Measurements from ENCODE around the gene ROBO1. TPM values are rescaled to one million over a fixed set of nuclear protein-coding genes. Genes with fewer than 3 reads are reported as not detected.
A peak's percentile ranks its signal among the peaks of the same experiment; 100 is the strongest.

Gene ROBO1
- total and polyA plus RNA-seq, 2 of the 8 experiments (the other 6 are each of a cell fraction or from before 2014, with no cell fraction given), result 51.4 to 91.0 TPM

DNA sequence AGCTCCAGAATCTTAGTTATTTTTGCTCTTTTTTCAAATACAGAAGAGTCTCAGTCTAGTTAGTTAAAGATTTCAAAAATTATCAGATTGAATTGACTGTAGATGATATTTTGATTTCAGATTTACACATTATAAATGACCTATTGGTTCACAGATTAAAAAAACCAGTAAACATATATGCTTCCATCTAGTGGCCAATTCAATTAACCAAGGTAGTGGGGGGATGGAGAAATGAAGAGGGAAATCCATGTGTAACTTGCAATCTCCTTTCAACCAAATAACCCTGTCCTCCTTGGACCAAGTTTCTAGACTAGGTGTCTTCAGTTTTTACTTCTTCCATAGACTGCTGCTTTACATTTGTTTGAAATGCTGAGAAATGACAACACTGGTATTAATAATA is 789.8 kb downstream of the ROBO1 start:
- no peak overlapping the region for H2BK15ac ChIP-seq (ENCODE audit: low read length)
- H2AFZ ChIP-seq (ENCODE audit: low read length), result no peak overlapping the region
- ChIA-PET POLR2A (ENCODE audit: partially characterized antibody) (no interaction called here), CTCF (ENCODE audit: partially characterized antibody) (interaction anchor here (0.7 to 3.3 kb wide), 7 partner anchors 11 to 303 kb away, joined by 3 to 15 read pairs (median 3); no protein-coding TSS in a partner anchor)
- H3K9me3 ChIP-seq (ENCODE audit: insufficient read depth in 2 of 2, low read depth in 1 of 2, low read length in 1 of 2), result no peaks in the 10 kb centered on the region
- peaks cover 1 to 5% of the 10 kb centered on the region in 2 experiments for H4K20me1 ChIP-seq (replicated peaks in 1 of 2; ENCODE audit: control insufficient read depth in 1 of 2, insufficient read depth in 2 of 2, low read length in 2 of 2)
- DNase-seq (ENCODE audit: low read depth in 1 of 2, low spot score in 2 of 2) (no peak), FAIRE-seq (no peak)
- no peak overlapping the region for H3K56ac ChIP-seq (replicated peaks; ENCODE audit: insufficient read length, low read depth, low read length)
- no peak overlapping the region for H4K8ac ChIP-seq (ENCODE audit: extremely low read depth, insufficient read depth, low read length)
- H3K23me2 ChIP-seq (ENCODE audit: low read depth, low read length), result no peaks in the 10 kb centered on the region
- no peak overlapping the region for H3K18ac ChIP-seq (ENCODE audit: extremely low read depth, low read length)
- H3K79me2 ChIP-seq (ENCODE audit: control insufficient read depth in 1 of 2, insufficient read depth in 2 of 2, low read length in 2 of 2), result peaks cover 0 to 94% of the 10 kb centered on the region in 2 experiments; a peak in 3 of 4 replicates
- TF ChIP-seq RAD21 (IDR thresholded peaks at IDR 0.05 in 1 of 2, conservative IDR thresholded peaks at IDR 0.05 in 1 of 2; ENCODE audit: low read depth in 2 of 2, low read length in 2 of 2), result peak; percentile 24 to 41
- TF ChIP-seq EP300 (IDR thresholded peaks at IDR 0.05; ENCODE audit: borderline replicate concordance in 1 of 2, low read depth in 2 of 2, low read length in 2 of 2), result no peak
- TF ChIP-seq, protein P1, sequence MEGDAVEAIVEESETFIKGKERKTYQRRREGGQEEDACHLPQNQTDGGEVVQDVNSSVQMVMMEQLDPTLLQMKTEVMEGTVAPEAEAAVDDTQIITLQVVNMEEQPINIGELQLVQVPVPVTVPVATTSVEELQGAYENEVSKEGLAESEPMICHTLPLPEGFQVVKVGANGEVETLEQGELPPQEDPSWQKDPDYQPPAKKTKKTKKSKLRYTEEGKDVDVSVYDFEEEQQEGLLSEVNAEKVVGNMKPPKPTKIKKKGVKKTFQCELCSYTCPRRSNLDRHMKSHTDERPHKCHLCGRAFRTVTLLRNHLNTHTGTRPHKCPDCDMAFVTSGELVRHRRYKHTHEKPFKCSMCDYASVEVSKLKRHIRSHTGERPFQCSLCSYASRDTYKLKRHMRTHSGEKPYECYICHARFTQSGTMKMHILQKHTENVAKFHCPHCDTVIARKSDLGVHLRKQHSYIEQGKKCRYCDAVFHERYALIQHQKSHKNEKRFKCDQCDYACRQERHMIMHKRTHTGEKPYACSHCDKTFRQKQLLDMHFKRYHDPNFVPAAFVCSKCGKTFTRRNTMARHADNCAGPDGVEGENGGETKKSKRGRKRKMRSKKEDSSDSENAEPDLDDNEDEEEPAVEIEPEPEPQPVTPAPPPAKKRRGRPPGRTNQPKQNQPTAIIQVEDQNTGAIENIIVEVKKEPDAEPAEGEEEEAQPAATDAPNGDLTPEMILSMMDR (IDR thresholded peaks at IDR 0.05; ENCODE audit: control extremely low read depth in 1 of 3, insufficient read depth in 1 of 3, low read depth in 1 of 3, low read length in 3 of 3), result peak in 1 of 3 experiments; percentile 35; a peak in 1 of 4 replicates
- H2AK5ac ChIP-seq (ENCODE audit: low read depth, low read length), result no peak overlapping the region
- no peaks in the 10 kb centered on the region for H3K36me3 ChIP-seq (ENCODE audit: control insufficient read depth in 2 of 4, insufficient read depth in 4 of 4, low read length in 3 of 4)
- H4K5ac ChIP-seq (ENCODE audit: insufficient read length, low read depth, low read length), result no peak overlapping the region
- no peak overlapping the region for H3K4me2 ChIP-seq (ENCODE audit: insufficient read depth in 1 of 2, low read depth in 2 of 2, low read length in 2 of 2)
- no peaks in the 10 kb centered on the region; the same call in 1 of the 2 replicates for H3K79me1 ChIP-seq (ENCODE audit: low read depth, low read length)
- H2BK20ac ChIP-seq (ENCODE audit: low read length), result no peak overlapping the region
- no peak overlapping the region for H2BK5ac ChIP-seq (ENCODE audit: low read depth, low read length)
- H2BK120ac ChIP-seq (replicated peaks; ENCODE audit: low read depth, low read length), result no peak overlapping the region
- H3K27me3 ChIP-seq (replicated peaks in 1 of 4; ENCODE audit: control insufficient read depth in 3 of 4, extremely low read depth in 1 of 4, insufficient read depth in 3 of 4, low read length in 3 of 4), result no peaks in the 10 kb centered on the region
- no peak overlapping the region; a peak in 1 of 7 replicates for H3K9ac ChIP-seq (replicated peaks in 1 of 4; ENCODE audit: extremely low read depth in 1 of 4, low read depth in 3 of 4, low read length in 3 of 4)
- H3K23ac ChIP-seq (ENCODE audit: insufficient read length), result no peak overlapping the region
- no peak overlapping the region for H3K4ac ChIP-seq (replicated peaks; ENCODE audit: insufficient read length, low read depth, low read length)
- no peak overlapping the region for H3K14ac ChIP-seq (ENCODE audit: insufficient read length)
- H3K4me1 ChIP-seq (replicated peaks in 1 of 4; ENCODE audit: control insufficient read depth in 3 of 4, insufficient read depth in 4 of 4, low read length in 3 of 4), result peaks cover 3 to 25% (median 10%) of the 10 kb centered on the region in 4 experiments; a peak in 5 of 7 replicates
- no peak overlapping the region for H3K27ac ChIP-seq (ENCODE audit: low read depth, low read length)
- H3K4me3 ChIP-seq (ENCODE audit: extremely low read depth in 1 of 4, insufficient read depth in 2 of 4, low read depth in 3 of 4, low read length in 4 of 4), result no peak overlapping the region
- no peak overlapping the region for H4K91ac ChIP-seq (replicated peaks; ENCODE audit: insufficient read length, low read length)
- no peak overlapping the region for H2BK12ac ChIP-seq (ENCODE audit: low read depth, low read length)
